OCI-LY1 (cell line): ENCODE data around the gene OSBPL1A.

Experiments used
- CTCF ChIP-seq: fragments of 200-600 bp; sonication (generic), shearing (Covaris generic); IDR thresholded peaks from 2 replicates; pipeline ENCODE4 v1.5.1; 2017; ENCODE audit warnings: mild to moderate bottlenecking, antibody characterized with exemption, low read length, moderate library complexity, mixed read lengths
- EZH2 ChIP-seq: fragments of 200-600 bp; sonication (generic), shearing (Covaris generic); IDR thresholded peaks from 2 replicates; pipeline ENCODE4 v1.8.0; 2017; ENCODE audit warnings: borderline replicate concordance, mixed run types, mild to moderate bottlenecking, antibody characterized with exemption, low read length, moderate library complexity, mixed read lengths

GRCh38 chr18:24417480-24417879, 19.9 kb upstream of the OSBPL1A start:
- TF ChIP-seq EZH2 = no peak
- no peak for TF ChIP-seq CTCF
